H1 (cell line): ENCODE measurements around the gene OR5B3. TPM values are rescaled to one million over a fixed set of nuclear protein-coding genes. Genes with fewer than 3 reads are reported as not detected.

Source experiments
- SIX5 ChIP-seq: IDR thresholded peaks from 2 replicates; pipeline ENCODE4 v1.6.1; 2011; ENCODE audit warnings: mild to moderate bottlenecking, low read depth, low read length
- TCF12 ChIP-seq: IDR thresholded peaks from 2 replicates; pipeline ENCODE4 v1.6.1; 2011; ENCODE audit warnings: low read depth, mild to moderate bottlenecking, low read length
- polyA plus RNA-seq, 7 experiments: library from polyadenylated mRNA; depleted of rRNA in 3 of 7; stranded (reverse) in 5 of 7; unstranded in 2 of 7; fragments of >200 nt in 5 of 7; fragments of 200-250 nt in 2 of 7; gene quantifications; 1 replicate in 5 of 7; 2 replicates in 1 of 7; 4 replicates in 1 of 7; pipeline versions ENCODE4 v1.2.1 to v1.2.3, GENCODE V29; 2011 to 2013; ENCODE audit warnings: missing spikeins in 2 of 7, mixed read lengths in 2 of 7
- total RNA-seq: library from RNA; stranded (reverse); fragmentation: NEBNext Ultra II Directional; extraction: Animal tissue kit (Norgen Biotek cat#: 25700); gene quantifications from 2 replicates; pipeline ENCODE4 v1.2.1, GENCODE V29; 2021

Gene OR5B3
- total and polyA plus RNA-seq, 2 of the 8 experiments (the other 6 are each of a cell fraction or from before 2014, with no cell fraction given): not detected

- no peak for TF ChIP-seq SIX5
- TF ChIP-seq TCF12: no peak
- TF ChIP-seq, all 59 proteins: peak for 0
These were observed 35.5 kb upstream of the OR5B3 start, which contains the start of gene OR5B12 (continued) for GRCh38 chr11:58442136-58442535.
